Transverse colon (tissue), 4 donors: ENCODE measurements around the gene FNDC3B. TPM values are rescaled to one million over a fixed set of nuclear protein-coding genes. Genes with fewer than 3 reads are reported as not detected.

Experiments used
- DNase-seq: peaks from one replicate; pipeline ENCODE4 v3.0.0-alpha.2; 2019
- H3K27ac ChIP-seq, 4 donors: fragments of 200-600 bp; sonication (generic); 2 replicates each; pipeline ENCODE4 v1.5.1; 2016 to 2018; ENCODE audit warnings: inconsistent platforms in 4 of 4
- H3K27me3 ChIP-seq: fragments of 200-600 bp; sonication (generic); 2 replicates; pipeline ENCODE4 v1.5.1; 2017; ENCODE audit warnings: inconsistent platforms
- H3K36me3 ChIP-seq, 4 donors: fragments of 200-600 bp; sonication (generic); 2 replicates each; pipeline ENCODE4 v1.5.1; 2017 to 2019; ENCODE audit warnings: inconsistent platforms in 4 of 4
- H3K4me1 ChIP-seq, 4 donors: fragments of 200-600 bp; sonication (generic); 2 replicates each; pipeline ENCODE4 v1.5.1; 2017 to 2020; ENCODE audit warnings: inconsistent platforms in 4 of 4
- H3K4me3 ChIP-seq, 4 donors: fragments of 200-600 bp; sonication (generic); 1 replicate in 1 of 4; 2 replicates in 3 of 4; pipeline versions ENCODE4 v1.5.1 to v1.6.1; 2017 to 2019; ENCODE audit warnings: inconsistent platforms in 4 of 4
- H3K9me3 ChIP-seq, 2 donors: fragments of 200-600 bp; sonication (generic); 2 replicates each; pipeline ENCODE4 v1.5.1; 2017 to 2019; ENCODE audit warnings: inconsistent platforms in 2 of 2
- EP300 ChIP-seq: sonication (generic); formaldehyde crosslinking; IDR thresholded peaks from one replicate; pipeline ENCODE4 v1.6.1; 2017; ENCODE audit warnings: antibody characterized with exemption, low read depth
- POLR2A ChIP-seq: fragments of 450-650 bp; IDR thresholded peaks from one replicate; pipeline ENCODE4 v1.6.1; 2016; ENCODE audit warnings: antibody characterized with exemption, mild to moderate bottlenecking, moderate library complexity
- POLR2AphosphoS5 ChIP-seq, 3 donors: sonication (generic); formaldehyde crosslinking; IDR thresholded peaks; one replicate each; pipeline ENCODE4 v1.6.1; 2016; ENCODE audit warnings: antibody characterized with exemption in 3 of 3
- WGBS, 2 donors: methylation state at CpG; one replicate each; pipeline ENCODE4 v1.1.5; 2018; ENCODE audit warnings: low coverage in 1 of 2; 5-methylcytosine and 5-hydroxymethylcytosine counted together
- in situ Hi-C, 4 donors: fragments of 200-750 bp; cut with MboI; loops; one replicate each; pipeline versions ENCODE4 v1.15.0 to v1.15.1; 2017; ENCODE audit warnings: low sequenced_read_pairs in 3 of 4, low pct_ligation_motif_present in 1 of 4, low pct_unique_long_range_greater_than_20kb in 1 of 4
- intact Hi-C: fragments of 100-400 bp; cut with DNase I; formaldehyde crosslinking; loops from one replicate; pipeline ENCODE4 v1.15.1; 2023; ENCODE audit warnings: low total_unique reads
- total RNA-seq, 4 donors: library from RNA; depleted of rRNA; stranded (reverse); fragments of >200 nt; gene quantifications; one replicate each; pipeline ENCODE4 v1.1.0, GENCODE V29; 2016
- TF ChIP-seq, protein P1 (sequence below), 5 experiments: fragments of 200-600 bp in 3 of 5; fragments of 450-650 bp in 2 of 5; sonication (generic) in 3 of 5; IDR thresholded peaks; 1 replicate in 2 of 5; 2 replicates in 3 of 5; pipeline ENCODE4 v1.5.1; 2016 to 2017; ENCODE audit warnings: antibody characterized with exemption in 5 of 5, inconsistent platforms in 3 of 5, mild to moderate bottlenecking in 2 of 5, moderate library complexity in 1 of 5

The FNDC3B gene
- total RNA-seq, 4 donors from 2014 or later: 28.5 to 85.7 (median 44.5) TPM

DNA sequence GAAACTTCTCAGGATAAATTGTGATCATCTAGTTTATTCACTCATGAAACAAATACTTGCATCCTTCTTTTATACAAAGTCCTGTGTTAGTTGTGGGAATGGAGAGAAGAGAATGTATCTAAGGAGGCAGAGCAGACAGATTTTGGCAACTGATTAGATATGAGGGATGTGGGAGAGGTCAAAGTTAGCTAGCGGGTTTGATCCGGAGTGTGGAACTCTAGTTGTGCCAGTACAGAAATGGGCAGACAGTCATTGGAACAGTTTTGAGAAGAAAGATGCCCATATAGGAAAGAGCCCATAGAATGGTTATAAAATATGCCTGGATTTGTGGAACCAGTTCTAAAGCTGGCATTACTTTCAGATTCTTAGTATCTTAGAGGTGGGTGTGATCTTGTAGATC lies 141.1 kb downstream of the FNDC3B start:
- no peak for DNase-seq

DNA sequence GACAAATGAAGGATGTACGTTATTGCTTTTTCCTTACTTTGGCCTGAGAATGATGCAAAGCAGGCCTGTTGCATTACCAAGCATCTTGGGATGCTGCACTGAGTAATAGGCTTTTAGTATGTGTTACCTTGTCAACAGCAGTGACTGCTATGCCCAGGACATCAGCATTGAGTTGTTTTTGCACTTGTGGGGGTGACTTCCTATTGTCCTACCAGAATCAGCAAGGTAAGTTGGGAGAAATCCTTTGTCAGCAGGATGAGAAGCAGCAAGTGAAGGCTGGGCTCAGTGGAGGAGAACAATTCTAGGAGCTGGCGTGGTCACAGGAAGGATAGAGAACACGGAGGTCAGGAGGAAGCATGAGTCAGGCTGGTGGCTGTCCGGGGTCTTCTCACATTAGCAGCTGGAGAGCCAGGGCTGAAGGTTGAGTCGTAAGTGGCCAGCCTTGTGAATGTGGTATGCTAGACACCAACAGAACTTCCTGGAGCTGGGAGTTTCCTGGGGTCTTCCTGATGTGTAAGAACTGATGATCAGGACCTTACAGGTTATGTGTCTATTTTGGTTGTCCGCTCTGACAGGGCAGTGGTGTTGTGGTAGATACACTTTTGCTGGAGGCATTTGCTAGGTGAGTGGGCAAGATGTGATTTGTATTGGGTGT lies 142.7 kb downstream of the FNDC3B start:
- DNase-seq: no peak
- peak overlapping the region in 2 of 4 donors; percentile 1 to 11 for H3K27ac ChIP-seq
- no peak overlapping the region for H3K4me3 ChIP-seq
- in situ Hi-C loops: no loop called here
- no peaks in the 10 kb centered on the region for H3K9me3 ChIP-seq
- H3K27me3 ChIP-seq: no peaks in the 10 kb centered on the region
- peaks cover 7 to 30% (median 20%) of the 10 kb centered on the region in 4 donors for H3K4me1 ChIP-seq
- H3K36me3 ChIP-seq: no peaks in the 10 kb centered on the region
- WGBS, 2 donors: 62 to 67% methylated on average over 2 to 6 of the region's 6 CpGs
- intact Hi-C loops: no loop called here
- TF ChIP-seq POLR2A: no peak
- TF ChIP-seq POLR2AphosphoS5 (IDR thresholded peaks at IDR 0.05): no peak
- TF ChIP-seq, protein P1, sequence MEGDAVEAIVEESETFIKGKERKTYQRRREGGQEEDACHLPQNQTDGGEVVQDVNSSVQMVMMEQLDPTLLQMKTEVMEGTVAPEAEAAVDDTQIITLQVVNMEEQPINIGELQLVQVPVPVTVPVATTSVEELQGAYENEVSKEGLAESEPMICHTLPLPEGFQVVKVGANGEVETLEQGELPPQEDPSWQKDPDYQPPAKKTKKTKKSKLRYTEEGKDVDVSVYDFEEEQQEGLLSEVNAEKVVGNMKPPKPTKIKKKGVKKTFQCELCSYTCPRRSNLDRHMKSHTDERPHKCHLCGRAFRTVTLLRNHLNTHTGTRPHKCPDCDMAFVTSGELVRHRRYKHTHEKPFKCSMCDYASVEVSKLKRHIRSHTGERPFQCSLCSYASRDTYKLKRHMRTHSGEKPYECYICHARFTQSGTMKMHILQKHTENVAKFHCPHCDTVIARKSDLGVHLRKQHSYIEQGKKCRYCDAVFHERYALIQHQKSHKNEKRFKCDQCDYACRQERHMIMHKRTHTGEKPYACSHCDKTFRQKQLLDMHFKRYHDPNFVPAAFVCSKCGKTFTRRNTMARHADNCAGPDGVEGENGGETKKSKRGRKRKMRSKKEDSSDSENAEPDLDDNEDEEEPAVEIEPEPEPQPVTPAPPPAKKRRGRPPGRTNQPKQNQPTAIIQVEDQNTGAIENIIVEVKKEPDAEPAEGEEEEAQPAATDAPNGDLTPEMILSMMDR (IDR thresholded peaks at IDR 0.05): no peak
- no peak for TF ChIP-seq EP300

More for the DNA sequence above, 141.1 kb downstream of the FNDC3B start:
- in situ Hi-C loops: no loop called here
- TF ChIP-seq, protein P1 (IDR thresholded peaks at IDR 0.05): no peak
- TF ChIP-seq EP300 (no peak), POLR2A (no peak), POLR2AphosphoS5 (IDR thresholded peaks at IDR 0.05) (no peak)
- Histone ChIP-seq H3K27ac (peak overlapping the region in 2 of 4 donors; percentile 42 to 48), H3K4me3 (no peak overlapping the region), H3K27me3 (no peaks in the 10 kb centered on the region), H3K36me3 (no peaks in the 10 kb centered on the region), H3K4me1 (peaks cover 7 to 45% (median 25%) of the 10 kb centered on the region in 4 donors), H3K9me3 (no peaks in the 10 kb centered on the region)
- intact Hi-C loops: no loop called here
- 83 to 90% methylated on average over 2 of the region's 2 CpGs for WGBS, 2 donors

DNA sequence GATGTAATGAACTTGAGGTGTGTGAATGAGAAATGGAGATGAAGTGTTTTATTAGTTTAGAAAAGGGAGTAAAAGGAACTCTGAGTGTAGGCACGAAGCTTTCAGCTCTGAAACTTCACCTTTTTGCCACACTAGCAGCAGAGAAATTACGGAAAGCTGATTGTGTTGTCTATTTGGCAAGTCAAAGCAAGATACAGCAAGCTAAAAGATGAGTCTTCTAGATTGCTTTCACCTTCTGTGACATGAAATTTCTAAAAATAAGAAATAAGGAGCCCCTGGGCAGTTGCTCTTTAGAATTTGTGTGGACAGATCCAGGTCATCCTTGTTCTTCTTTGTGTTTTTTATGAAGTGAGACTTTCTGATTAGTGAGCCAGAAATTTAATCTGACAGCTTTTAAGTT lies 143.4 kb downstream of the FNDC3B start:
- in situ Hi-C loops: no loop called here
- Histone ChIP-seq H3K4me1 (peaks cover 7 to 30% (median 19%) of the 10 kb centered on the region in 4 donors), H3K27me3 (no peaks in the 10 kb centered on the region), H3K27ac (no peak overlapping the region), H3K4me3 (no peak overlapping the region), H3K36me3 (no peaks in the 10 kb centered on the region), H3K9me3 (no peaks in the 10 kb centered on the region)
- no peak for DNase-seq
- intact Hi-C loops: no loop called here
- TF ChIP-seq, protein P1 (IDR thresholded peaks at IDR 0.05): no peak
- no peak for TF ChIP-seq POLR2AphosphoS5 (IDR thresholded peaks at IDR 0.05)
- TF ChIP-seq EP300: no peak
- no peak for TF ChIP-seq POLR2A
- 14 to 60% methylated on average over 2 of the region's 2 CpGs for WGBS, 2 donors

DNA sequence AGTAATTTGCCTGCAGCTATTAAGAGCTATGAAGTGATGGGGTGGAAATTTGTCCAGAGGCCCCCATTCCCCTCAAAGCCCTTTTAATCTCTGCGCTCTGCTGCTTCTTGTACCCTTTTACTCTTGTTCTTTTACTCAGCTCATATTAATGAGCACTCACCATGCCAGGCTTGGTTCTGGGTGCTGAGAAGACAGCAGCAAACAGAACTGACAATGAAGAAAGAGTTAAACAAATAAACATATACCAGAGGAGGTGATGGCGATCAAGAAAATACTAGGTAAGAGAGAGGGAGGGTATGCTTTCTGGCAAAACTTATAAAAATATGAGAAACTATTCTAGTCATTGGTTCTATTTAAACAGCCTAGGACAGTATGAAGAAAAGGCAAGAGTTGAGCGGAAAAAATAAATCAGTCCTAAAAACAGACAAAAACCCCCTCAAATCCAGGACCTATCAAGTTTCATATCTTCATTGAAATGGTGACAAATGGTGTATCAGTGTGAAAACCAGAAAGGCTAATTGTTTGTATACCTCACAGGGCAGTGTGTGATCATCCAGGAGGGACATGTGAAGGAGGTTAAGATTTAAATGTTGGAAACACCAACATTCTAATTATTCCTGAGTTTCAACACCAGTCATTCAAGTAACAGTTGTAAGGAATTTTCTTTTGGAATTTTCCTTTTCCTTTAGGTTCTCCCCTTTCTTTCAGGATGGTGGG lies 144.9 kb downstream of the FNDC3B start:
- no peaks in the 10 kb centered on the region for H3K9me3 ChIP-seq
- peaks cover 7 to 28% (median 17%) of the 10 kb centered on the region in 4 donors for H3K4me1 ChIP-seq
- H3K27me3 ChIP-seq: no peaks in the 10 kb centered on the region
- in situ Hi-C loops: no loop called here
- no peak for TF ChIP-seq POLR2A
- TF ChIP-seq POLR2AphosphoS5 (IDR thresholded peaks at IDR 0.05): no peak
- TF ChIP-seq, protein P1 (IDR thresholded peaks at IDR 0.05): no peak
- TF ChIP-seq EP300: no peak
- no peak overlapping the region for H3K4me3 ChIP-seq
- DNase-seq: no peak
- intact Hi-C loops: no loop called here
- no peak overlapping the region for H3K27ac ChIP-seq
- 95 to 96% methylated on average over 3 of the region's 3 CpGs for WGBS, 2 donors
- H3K36me3 ChIP-seq: no peaks in the 10 kb centered on the region
